Stimulated activated CD4-positive, alpha-beta T cell treated with anti-CD3 and anti-CD28 coated beads, Interleukin-1b, Interleukin-23, amount 100 ng/mL, for 1 hour (primary cell): ENCODE measurements around the gene ITGA11.

Experiments
- DNase-seq, 2 donors: peaks; one replicate each; pipeline ENCODE4 v3.0.0-alpha.2; 2020; ENCODE audit warnings: low read depth in 2 of 2

Gene ITGA11

GRCh38 chr15:68310804-68311463 lies 121.0 kb downstream of the ITGA11 start:
- DNase-seq = no peak

GRCh38 chr15:68310178-68310803 lies 121.7 kb downstream of the ITGA11 start:
- DNase-seq = no peak

GRCh38 chr15:68309024-68309423 lies 122.9 kb downstream of the ITGA11 start:
- DNase-seq = no peak

GRCh38 chr15:68307131-68307928 lies 124.6 kb downstream of the ITGA11 start:
- no peak for DNase-seq

GRCh38 chr15:68305420-68305871 lies 126.5 kb downstream of the ITGA11 start:
- DNase-seq = no peak

GRCh38 chr15:68304589-68305337 lies 127.2 kb downstream of the ITGA11 start:
- no peak for DNase-seq

GRCh38 chr15:68303560-68304436 lies 128.2 kb downstream of the ITGA11 start:
- DNase-seq = no peak

- no peak for DNase-seq
These were observed 128.8 kb downstream of the ITGA11 start for GRCh38 chr15:68303134-68303533.

GRCh38 chr15:68302729-68303128 lies 129.2 kb downstream of the ITGA11 start:
- no peak for DNase-seq

- no peak for DNase-seq
These were observed 130.7 kb downstream of the ITGA11 start for GRCh38 chr15:68301301-68301700.

GRCh38 chr15:68300115-68300940 lies 131.6 kb downstream of the ITGA11 start:
- no peak for DNase-seq

- no peak for DNase-seq
These were observed 132.5 kb downstream of the ITGA11 start for GRCh38 chr15:68299436-68299835.

GRCh38 chr15:68298882-68299381 lies 133.0 kb downstream of the ITGA11 start:
- DNase-seq = no peak

- no peak for DNase-seq
These were observed 133.6 kb downstream of the ITGA11 start for GRCh38 chr15:68298336-68298735.

- no peak for DNase-seq
These were observed 136.8 kb downstream of the ITGA11 start for GRCh38 chr15:68295014-68295805.

GRCh38 chr15:68292967-68293366 lies 139.0 kb downstream of the ITGA11 start:
- DNase-seq = no peak

- no peak for DNase-seq
These were observed 139.7 kb downstream of the ITGA11 start for GRCh38 chr15:68292157-68292781.

GRCh38 chr15:68290715-68291114 lies 141.2 kb downstream of the ITGA11 start:
- DNase-seq = no peak
